ENCODE data around the gene TPSG1.

TPSG1 gene

DNA sequence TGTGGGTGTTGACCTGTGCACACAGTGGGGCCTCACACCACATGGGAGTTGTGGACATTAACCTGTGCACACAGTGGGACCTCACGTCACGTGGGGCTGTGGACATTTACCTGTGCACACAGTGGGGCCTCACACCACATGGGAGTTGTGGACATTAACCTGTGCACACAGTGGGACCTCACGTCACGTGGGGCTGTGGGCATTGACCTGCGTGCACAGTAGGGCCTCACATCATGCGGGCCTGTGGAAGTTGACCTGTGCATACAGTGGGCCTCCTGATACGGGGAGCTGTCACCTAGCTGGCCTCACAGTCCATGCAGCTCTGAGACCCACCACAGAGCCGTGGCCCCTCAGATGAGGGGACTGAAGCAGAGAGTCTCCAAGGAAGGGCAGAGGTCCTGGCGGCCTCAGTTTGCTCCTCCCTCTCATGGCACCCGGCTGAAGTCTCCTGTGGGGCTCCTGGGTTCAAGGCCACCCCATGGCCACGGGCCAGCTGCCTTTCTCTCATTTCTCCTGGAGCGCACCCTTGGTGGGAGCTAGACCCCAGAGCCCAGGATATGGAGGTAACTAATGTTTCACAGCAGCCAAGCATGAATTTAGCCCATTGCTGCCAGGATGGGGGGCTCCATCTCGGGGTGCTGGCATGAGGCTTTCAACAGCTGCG lies 51.1 kb downstream of the TPSG1 start (continued):
- TF ChIP-seq POU6F1 (CRISPR knock-in tag; IDR thresholded peaks at IDR 0.05; ENCODE audit: borderline replicate concordance, low read depth): no peak
- TF ChIP-seq ARNTL (CRISPR knock-in tag; IDR thresholded peaks at IDR 0.05; ENCODE audit: borderline replicate concordance, low read depth): no peak
- no peak for TF ChIP-seq TCF4 (CRISPR knock-in tag; IDR thresholded peaks at IDR 0.05; ENCODE audit: borderline replicate concordance)
- no peak for TF ChIP-seq GLIS3 (CRISPR knock-in tag; IDR thresholded peaks at IDR 0.05)

GRCh38 chr16:1172651-1173050 lies 52.4 kb downstream of the TPSG1 start:
- TF ChIP-seq ARNTL (CRISPR knock-in tag; IDR thresholded peaks at IDR 0.05; ENCODE audit: borderline replicate concordance, low read depth): no peak
- TF ChIP-seq CSRNP3 (CRISPR knock-in tag; IDR thresholded peaks at IDR 0.05): no peak
- no peak for TF ChIP-seq POU6F1 (CRISPR knock-in tag; IDR thresholded peaks at IDR 0.05; ENCODE audit: borderline replicate concordance, low read depth)
- TF ChIP-seq OSR1 (CRISPR knock-in tag; IDR thresholded peaks at IDR 0.05): no peak
- TF ChIP-seq SNAI2 (CRISPR knock-in tag; IDR thresholded peaks at IDR 0.05): no peak
- no peak for TF ChIP-seq PPARA (CRISPR knock-in tag; IDR thresholded peaks at IDR 0.05; ENCODE audit: borderline replicate concordance)
- no peak for TF ChIP-seq ZC3H10 (CRISPR knock-in tag; IDR thresholded peaks at IDR 0.05)
- no peak for TF ChIP-seq ZNF70 (CRISPR knock-in tag; IDR thresholded peaks at IDR 0.05)
- TF ChIP-seq BACH2 (CRISPR knock-in tag; IDR thresholded peaks at IDR 0.05; ENCODE audit: borderline replicate concordance): no peak
- no peak for TF ChIP-seq RARB (CRISPR knock-in tag; IDR thresholded peaks at IDR 0.05)
- TF ChIP-seq ZFP30 (CRISPR knock-in tag; IDR thresholded peaks at IDR 0.05): no peak
- TF ChIP-seq PATZ1 (CRISPR knock-in tag; IDR thresholded peaks at IDR 0.05; ENCODE audit: borderline replicate concordance): no peak
- TF ChIP-seq CSDC2 (CRISPR knock-in tag; IDR thresholded peaks at IDR 0.05): no peak
- ATAC-seq: no peak

- TF ChIP-seq SNAI2 (CRISPR knock-in tag; IDR thresholded peaks at IDR 0.05) (no peak), ZC3H10 (CRISPR knock-in tag; IDR thresholded peaks at IDR 0.05) (no peak), OSR1 (CRISPR knock-in tag; IDR thresholded peaks at IDR 0.05) (no peak), ISL1 (CRISPR knock-in tag; IDR thresholded peaks at IDR 0.05) (no peak), TOX (CRISPR knock-in tag; IDR thresholded peaks at IDR 0.05; ENCODE audit: borderline replicate concordance) (no peak), PATZ1 (CRISPR knock-in tag; IDR thresholded peaks at IDR 0.05; ENCODE audit: borderline replicate concordance) (no peak), ARNTL (CRISPR knock-in tag; IDR thresholded peaks at IDR 0.05; ENCODE audit: borderline replicate concordance, low read depth) (no peak)
- no peak for ATAC-seq
These were observed 53.1 kb downstream of the TPSG1 start for GRCh38 chr16:1171854-1172428.

Data from SK-N-SH treated with all-trans-retinoic acid at 6 μM for 48 hours (cell line).